Ishikawa (cell line): ENCODE results near the gene PPIB.

Experiments used
- CEBPB ChIP-seq: IDR thresholded peaks from 2 replicates; pipeline ENCODE4 v1.6.1; 2012
- CREB1 ChIP-seq: IDR thresholded peaks from 2 replicates; pipeline ENCODE4 v1.6.1; 2012; ENCODE audit warnings: low read depth
- EGR1 ChIP-seq: IDR thresholded peaks from 2 replicates; pipeline ENCODE4 v1.6.1; 2012
- EP300 ChIP-seq: IDR thresholded peaks from 2 replicates; pipeline ENCODE4 v1.6.1; 2012; ENCODE audit warnings: borderline replicate concordance
- FOXM1 ChIP-seq: IDR thresholded peaks from 2 replicates; pipeline ENCODE4 v1.6.1; 2012; ENCODE audit warnings: low read depth, borderline replicate concordance
- MAX ChIP-seq: IDR thresholded peaks from 2 replicates; pipeline ENCODE4 v1.6.1; 2012
- NFIC ChIP-seq: IDR thresholded peaks from 2 replicates; pipeline ENCODE4 v1.6.1; 2012
- RAD21 ChIP-seq: IDR thresholded peaks from 2 replicates; pipeline ENCODE4 v1.6.1; 2012; ENCODE audit warnings: low read depth
- REST ChIP-seq: IDR thresholded peaks from 2 replicates; pipeline ENCODE4 v1.6.1; 2012; ENCODE audit warnings: low read depth, mild to moderate bottlenecking
- TAF1 ChIP-seq: IDR thresholded peaks from 2 replicates; pipeline ENCODE4 v1.6.1; 2012; ENCODE audit warnings: low read depth, mild to moderate bottlenecking
- TCF12 ChIP-seq: IDR thresholded peaks from 2 replicates; pipeline ENCODE4 v1.6.1; 2012; ENCODE audit warnings: low read depth
- TEAD4 ChIP-seq: IDR thresholded peaks from 2 replicates; pipeline ENCODE4 v1.6.1; 2012
- USF1 ChIP-seq: IDR thresholded peaks from 2 replicates; pipeline ENCODE4 v1.6.1; 2012
- YY1 ChIP-seq: IDR thresholded peaks from 2 replicates; pipeline ENCODE4 v1.6.1; 2012; ENCODE audit warnings: low read depth
- ZBTB7A ChIP-seq: IDR thresholded peaks from 2 replicates; pipeline ENCODE4 v1.6.1; 2012; ENCODE audit warnings: low read depth

Gene PPIB

GRCh38 chr15:64122936-64123351 is 39.9 kb downstream of the PPIB start:
- TF ChIP-seq YY1 (no peak), ZBTB7A (no peak), RAD21 (no peak), EGR1 (no peak), NFIC (no peak), CEBPB (no peak), CREB1 (no peak), TCF12 (no peak), EP300 (no peak), USF1 (no peak), TAF1 (no peak), FOXM1 (no peak), REST (no peak), TEAD4 (no peak), MAX (no peak)

- TF ChIP-seq CREB1 (no peak), FOXM1 (no peak), YY1 (no peak), REST (no peak), TCF12 (no peak), TAF1 (no peak), TEAD4 (no peak), CEBPB (no peak), NFIC (no peak), MAX (no peak), USF1 (no peak), EP300 (no peak), RAD21 (no peak), ZBTB7A (no peak), EGR1 (no peak)
These were observed 40.4 kb downstream of the PPIB start for GRCh38 chr15:64122444-64122843.

- no peak for TF ChIP-seq YY1
These were observed 41.2 kb downstream of the PPIB start for GRCh38 chr15:64121614-64122013.

GRCh38 chr15:64117759-64118487 is 44.9 kb downstream of the PPIB start:
- TF ChIP-seq USF1 (no peak), TCF12 (no peak), RAD21 (no peak), ZBTB7A (no peak), REST (no peak), CREB1 (no peak), YY1 (no peak), MAX (no peak), EGR1 (no peak), FOXM1 (no peak)
